WI38 (cell line): Measurements from ENCODE around the gene PDE2A.

ENCODE experiments used
- H3K4me3 ChIP-seq: 2 replicates; pipeline ENCODE4 v1.5.1; 2011; ENCODE audit warnings: low read depth, mild to moderate bottlenecking, control low read depth, low read length
- TF ChIP-seq, protein P1 (sequence below): IDR thresholded peaks from 2 replicates; pipeline ENCODE4 v1.5.1; 2012; ENCODE audit warnings: low read depth, mild to moderate bottlenecking, control low read depth, low read length

PDE2A gene

DNA sequence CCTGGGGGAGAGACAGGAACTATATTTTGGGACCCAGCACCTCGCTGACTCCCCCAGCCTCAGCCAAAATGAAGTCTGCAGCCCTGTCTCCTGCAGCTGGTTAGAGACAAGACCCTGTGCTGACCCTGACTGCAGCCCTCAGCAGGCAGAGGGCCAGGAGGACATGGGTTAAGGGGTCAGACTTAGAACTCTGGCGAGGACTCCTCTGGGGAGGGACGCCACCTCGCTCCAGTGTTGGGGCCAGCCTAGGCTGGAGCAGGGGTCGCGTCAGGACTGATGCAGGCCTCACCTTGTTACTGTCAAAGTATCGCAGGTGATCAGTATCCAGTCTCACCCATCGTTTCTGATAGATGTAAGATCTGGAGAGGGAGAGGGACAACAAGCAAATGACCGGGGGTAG is 36.9 kb upstream of the PDE2A start:
- TF ChIP-seq, protein P1, sequence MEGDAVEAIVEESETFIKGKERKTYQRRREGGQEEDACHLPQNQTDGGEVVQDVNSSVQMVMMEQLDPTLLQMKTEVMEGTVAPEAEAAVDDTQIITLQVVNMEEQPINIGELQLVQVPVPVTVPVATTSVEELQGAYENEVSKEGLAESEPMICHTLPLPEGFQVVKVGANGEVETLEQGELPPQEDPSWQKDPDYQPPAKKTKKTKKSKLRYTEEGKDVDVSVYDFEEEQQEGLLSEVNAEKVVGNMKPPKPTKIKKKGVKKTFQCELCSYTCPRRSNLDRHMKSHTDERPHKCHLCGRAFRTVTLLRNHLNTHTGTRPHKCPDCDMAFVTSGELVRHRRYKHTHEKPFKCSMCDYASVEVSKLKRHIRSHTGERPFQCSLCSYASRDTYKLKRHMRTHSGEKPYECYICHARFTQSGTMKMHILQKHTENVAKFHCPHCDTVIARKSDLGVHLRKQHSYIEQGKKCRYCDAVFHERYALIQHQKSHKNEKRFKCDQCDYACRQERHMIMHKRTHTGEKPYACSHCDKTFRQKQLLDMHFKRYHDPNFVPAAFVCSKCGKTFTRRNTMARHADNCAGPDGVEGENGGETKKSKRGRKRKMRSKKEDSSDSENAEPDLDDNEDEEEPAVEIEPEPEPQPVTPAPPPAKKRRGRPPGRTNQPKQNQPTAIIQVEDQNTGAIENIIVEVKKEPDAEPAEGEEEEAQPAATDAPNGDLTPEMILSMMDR, result no peak
- no peak overlapping the region for H3K4me3 ChIP-seq

DNA sequence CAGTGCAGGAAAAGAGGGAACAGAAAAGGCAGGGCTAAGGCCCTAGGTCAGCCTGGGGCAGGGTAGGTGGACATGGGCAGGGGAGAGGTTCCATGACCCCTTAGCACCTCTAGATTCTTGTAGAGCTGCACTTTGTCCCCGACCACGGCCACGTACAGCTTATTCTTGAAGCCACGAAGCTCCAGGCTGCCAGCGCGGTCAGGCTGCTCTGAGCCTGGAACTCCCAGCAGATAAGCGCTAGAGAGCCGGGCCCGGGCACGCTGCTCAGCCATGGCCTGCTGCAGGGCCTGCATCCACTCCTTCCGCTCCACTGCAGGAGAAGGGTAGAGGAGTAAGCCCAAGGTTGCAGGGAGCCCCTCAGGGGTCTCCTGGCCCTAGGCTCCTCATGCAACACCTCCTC is 36.1 kb upstream of the PDE2A start:
- TF ChIP-seq, protein P1, result no peak
- no peak overlapping the region for H3K4me3 ChIP-seq

DNA sequence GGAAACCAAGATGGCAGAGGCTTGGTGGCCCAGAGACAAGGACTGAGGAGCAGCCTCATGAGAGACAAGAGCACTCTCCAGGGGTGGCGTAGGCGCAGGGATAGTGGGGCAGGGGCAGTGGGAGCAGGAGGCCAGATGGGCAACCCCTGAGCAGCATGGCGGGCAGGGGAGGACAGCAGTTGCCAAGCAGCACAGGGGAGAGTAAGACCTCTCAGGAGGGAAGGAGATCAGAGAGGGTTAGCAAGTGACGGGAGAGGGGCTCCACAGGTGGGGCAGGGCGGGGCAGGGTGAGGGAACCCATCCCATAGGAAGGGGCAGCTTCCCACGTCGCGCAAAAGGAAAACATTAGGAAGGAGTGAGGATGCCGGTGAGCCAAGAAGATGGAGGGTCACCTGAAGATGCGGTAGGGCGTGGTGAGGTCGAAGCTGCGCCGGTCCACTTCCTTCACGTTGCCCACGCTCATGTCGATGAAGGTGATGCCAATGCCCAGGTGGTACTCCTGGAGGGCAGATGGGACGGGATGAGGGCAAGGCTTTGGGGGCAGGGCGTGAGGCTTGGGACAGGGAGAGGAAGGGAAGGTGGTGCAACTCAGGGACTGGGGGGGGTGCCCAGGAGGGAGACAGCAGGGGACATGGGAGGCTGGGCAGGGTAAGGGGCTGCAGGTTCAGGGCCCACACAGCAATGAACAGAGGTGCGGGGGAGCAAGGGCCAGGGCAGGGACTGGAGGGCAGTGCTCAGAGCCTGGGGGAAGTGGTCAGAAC is 35.4 kb upstream of the PDE2A start:
- TF ChIP-seq, protein P1, result no peak
- no peak overlapping the region for H3K4me3 ChIP-seq

DNA sequence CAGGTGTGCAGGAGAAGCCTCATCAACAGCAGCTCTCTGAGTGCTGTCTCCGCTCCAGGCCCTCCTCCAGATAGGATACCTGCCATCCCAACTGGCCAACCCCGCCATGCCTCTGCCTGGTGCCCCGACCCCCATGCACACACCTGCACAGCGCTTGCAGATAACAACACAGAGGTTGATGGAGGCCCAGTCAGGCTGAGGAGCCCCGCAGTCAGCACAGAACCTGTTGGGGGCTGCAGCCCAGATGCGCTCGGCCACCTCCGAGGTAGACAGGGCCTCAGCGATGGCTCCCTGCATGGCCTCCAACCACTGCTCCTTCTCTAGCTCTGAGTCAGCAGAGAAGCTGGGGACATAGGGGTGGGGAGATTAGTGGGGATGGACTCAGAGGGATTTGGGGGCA is 32.8 kb upstream of the PDE2A start:
- no peak overlapping the region for H3K4me3 ChIP-seq
- TF ChIP-seq, protein P1, result no peak

DNA sequence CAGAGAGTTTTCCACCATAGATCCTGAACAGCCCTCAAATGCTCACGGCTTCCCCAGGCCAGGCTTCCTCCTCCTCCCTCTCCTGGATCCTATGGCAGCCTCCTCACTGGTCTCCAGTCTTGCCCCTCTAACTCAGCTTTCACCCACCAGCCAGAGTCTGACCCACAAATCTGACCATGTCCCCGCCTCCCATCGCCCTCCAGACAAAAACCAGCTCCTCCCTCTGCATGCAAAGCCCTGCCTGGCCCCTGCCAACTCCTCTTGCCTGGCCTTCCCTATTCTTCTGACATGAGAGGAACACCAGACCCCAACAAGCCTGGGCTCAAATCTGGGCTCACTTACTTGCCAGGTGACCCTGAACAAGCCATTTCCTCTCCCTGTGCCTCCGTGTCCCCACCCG is 32.4 kb upstream of the PDE2A start:
- TF ChIP-seq, protein P1, result no peak
- H3K4me3 ChIP-seq, result no peak overlapping the region

DNA sequence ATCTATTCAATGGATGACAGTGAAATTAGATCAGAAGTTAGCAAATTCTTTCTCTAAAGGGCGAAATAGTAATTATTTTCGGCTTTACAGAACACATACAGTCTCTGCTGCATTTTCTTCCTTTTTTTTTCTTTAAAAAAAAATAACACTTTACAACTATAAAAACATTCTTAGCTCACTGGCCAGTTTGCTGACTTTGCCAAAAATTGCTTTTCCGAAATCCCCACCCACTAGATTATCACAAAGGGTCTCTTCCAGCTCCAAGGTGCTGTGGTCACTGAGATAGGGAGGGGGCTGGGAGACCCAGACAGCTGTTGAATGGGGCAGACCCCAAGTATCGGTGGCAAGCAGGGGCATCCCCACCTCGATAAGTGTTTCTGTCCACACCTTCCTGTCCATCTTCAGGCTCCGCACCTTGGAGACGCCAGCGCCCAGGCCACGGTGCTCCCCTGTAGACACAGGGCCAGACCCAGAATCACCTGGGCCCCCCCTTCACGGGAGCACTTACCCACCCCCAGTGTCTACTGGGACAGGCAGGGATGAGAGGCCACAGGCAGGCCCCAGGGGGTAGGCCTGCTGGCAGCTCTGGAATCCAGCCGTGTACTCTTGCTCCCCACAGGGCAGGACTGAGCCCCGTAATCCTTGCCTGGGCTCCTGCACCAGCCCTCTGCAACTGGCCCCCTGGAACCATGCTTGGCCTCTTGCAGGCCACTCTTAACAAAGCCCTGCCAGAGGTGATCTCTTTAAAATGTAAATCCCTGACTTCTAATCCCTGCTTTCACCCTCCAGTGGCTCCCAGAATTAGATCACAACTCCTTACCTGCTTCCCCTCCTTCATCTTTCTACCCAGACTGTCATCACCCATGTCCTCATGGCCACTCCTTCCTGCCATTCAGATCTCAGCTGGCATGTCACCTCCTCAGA is 31.5 kb upstream of the PDE2A start:
- TF ChIP-seq, protein P1, result no peak
- no peak overlapping the region for H3K4me3 ChIP-seq

DNA sequence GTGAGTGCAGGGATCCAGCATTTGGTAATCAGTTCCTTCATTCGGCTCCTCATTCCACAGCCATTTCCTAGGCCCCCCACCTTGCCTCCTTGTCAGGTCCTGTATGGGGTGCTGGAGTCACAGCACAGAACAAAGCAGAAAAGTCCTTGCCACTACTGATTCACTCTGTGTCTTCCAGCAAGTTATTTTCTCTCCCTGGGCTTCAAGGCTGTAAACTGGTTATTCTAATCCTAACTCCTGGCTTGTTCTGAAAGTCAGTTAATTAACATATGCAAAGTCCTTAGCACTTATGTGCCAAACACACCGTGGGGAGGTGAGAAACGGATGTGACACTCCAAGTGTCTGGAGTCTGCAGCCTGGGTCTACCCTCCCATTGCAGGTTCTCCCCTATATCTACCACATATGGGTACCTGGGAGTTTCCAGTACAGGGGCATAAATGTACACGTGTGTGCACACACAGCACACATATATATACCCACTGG is 30.6 kb upstream of the PDE2A start:
- H3K4me3 ChIP-seq, result no peak overlapping the region
- TF ChIP-seq, protein P1, result no peak
